ENCODE results near the gene HSD17B12. TPM values are rescaled to one million over a fixed set of nuclear protein-coding genes. Genes with fewer than 3 reads are reported as not detected.

The HSD17B12 gene
- total and polyA plus RNA-seq, 2 of the 13 experiments (the other 11 are each of a cell fraction or from before 2014, with no cell fraction given): 50.3 to 117 TPM

DNA sequence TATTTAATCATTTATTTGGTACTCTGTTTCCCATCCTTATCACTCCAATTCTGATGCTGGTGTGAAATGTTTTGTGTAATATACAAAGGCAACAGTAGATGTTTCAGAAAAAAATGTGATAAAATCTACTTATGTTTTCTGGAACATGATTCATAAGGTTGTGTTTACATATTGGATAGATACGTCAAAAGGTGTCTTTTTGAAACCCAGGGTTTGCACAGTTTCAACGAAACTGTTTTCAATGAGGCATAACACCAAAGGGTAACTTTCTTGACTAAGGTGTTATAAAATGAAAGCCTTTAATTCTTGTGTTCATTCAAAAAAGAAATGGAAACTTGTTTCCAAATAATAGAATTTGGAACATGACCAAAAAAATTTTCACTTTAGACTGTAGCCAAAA is 33.8 kb upstream of the HSD17B12 start:
- intact Hi-C loops (cut with micrococcal nuclease; ENCODE audit: unreplicated experiment) (no loop called here), in situ Hi-C loops (cut with HindIII; ENCODE audit: extremely low pct_ligation_motif_present, low pct_unique_long_range_greater_than_20kb) (loop anchor here (10.0 kb wide), 1 partner anchor 62 kb away; no protein-coding TSS in a partner anchor)
- FAIRE-seq: no peak
- ChIA-PET CTCF (ENCODE audit: low intra/inter-chr PET ratio, low total read pairs) (no interaction called here), POLR2A (no interaction called here)
- Histone ChIP-seq H4K20me1 (ENCODE audit: insufficient read depth, low read length) (no peaks in the 10 kb centered on the region), H3K4me3 (replicated peaks in 1 of 3; ENCODE audit: insufficient read depth in 1 of 3, low read depth in 2 of 3, low read length in 3 of 3) (no peak overlapping the region), H3K27me3 (ENCODE audit: control insufficient read depth in 1 of 2, insufficient read depth in 2 of 2, low read length in 2 of 2) (no peaks in the 10 kb centered on the region; a peak in 1 of 5 replicates), H3K9me3 (ENCODE audit: low read length) (no peaks in the 10 kb centered on the region), H3K36me3 (replicated peaks in 1 of 2; ENCODE audit: control insufficient read depth in 1 of 2, insufficient read depth in 2 of 2, low read length in 2 of 2) (no peaks in the 10 kb centered on the region), H3K79me2 (ENCODE audit: insufficient read depth, low read length) (peaks cover 25% of the 10 kb centered on the region), H2AFZ (ENCODE audit: low read length) (no peak overlapping the region), H3K4me1 (ENCODE audit: insufficient read depth, low read length) (peaks cover 26% of the 10 kb centered on the region), H3K4me2 (ENCODE audit: low read depth, low read length) (no peak overlapping the region), H3K9ac (ENCODE audit: insufficient read depth, low read depth, low read length) (no peak overlapping the region), H3K27ac (ENCODE audit: extremely low read length, insufficient read depth, low read length) (no peak overlapping the region)
- WGBS (ENCODE audit: low lambda C conversion rate): 95% methylated on average over 2 of the region's 2 CpGs
- ATAC-seq: no peak
- TF ChIP-seq, protein P1, sequence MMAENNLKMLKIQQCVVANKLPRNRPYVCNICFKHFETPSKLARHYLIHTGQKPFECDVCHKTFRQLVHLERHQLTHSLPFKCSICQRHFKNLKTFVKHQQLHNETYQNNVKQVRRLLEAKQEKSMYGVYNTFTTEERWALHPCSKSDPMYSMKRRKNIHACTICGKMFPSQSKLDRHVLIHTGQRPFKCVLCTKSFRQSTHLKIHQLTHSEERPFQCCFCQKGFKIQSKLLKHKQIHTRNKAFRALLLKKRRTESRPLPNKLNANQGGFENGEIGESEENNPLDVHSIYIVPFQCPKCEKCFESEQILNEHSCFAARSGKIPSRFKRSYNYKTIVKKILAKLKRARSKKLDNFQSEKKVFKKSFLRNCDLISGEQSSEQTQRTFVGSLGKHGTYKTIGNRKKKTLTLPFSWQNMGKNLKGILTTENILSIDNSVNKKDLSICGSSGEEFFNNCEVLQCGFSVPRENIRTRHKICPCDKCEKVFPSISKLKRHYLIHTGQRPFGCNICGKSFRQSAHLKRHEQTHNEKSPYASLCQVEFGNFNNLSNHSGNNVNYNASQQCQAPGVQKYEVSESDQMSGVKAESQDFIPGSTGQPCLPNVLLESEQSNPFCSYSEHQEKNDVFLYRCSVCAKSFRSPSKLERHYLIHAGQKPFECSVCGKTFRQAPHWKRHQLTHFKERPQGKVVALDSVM (CRISPR knock-in tag; IDR thresholded peaks at IDR 0.05): no peak
- TF ChIP-seq HNRNPUL1 (IDR thresholded peaks at IDR 0.05; ENCODE audit: low read depth, low read length) (no peak), NR1H2 (CRISPR knock-in tag; IDR thresholded peaks at IDR 0.05; ENCODE audit: borderline replicate concordance, low read depth) (no peak), SP1 (IDR thresholded peaks at IDR 0.05) (no peak), SP1 (CRISPR knock-in tag; IDR thresholded peaks at IDR 0.05) (no peak), FLYWCH1 (CRISPR knock-in tag; IDR thresholded peaks at IDR 0.05) (no peak), FOXO1 (CRISPR knock-in tag; IDR thresholded peaks at IDR 0.05) (no peak), ZNF879 (CRISPR knock-in tag; IDR thresholded peaks at IDR 0.05) (no peak), ZNF432 (CRISPR knock-in tag; IDR thresholded peaks at IDR 0.05; ENCODE audit: borderline replicate concordance) (no peak), CBX1 (IDR thresholded peaks at IDR 0.05; ENCODE audit: low read depth) (no peak), ZNF792 (CRISPR knock-in tag; IDR thresholded peaks at IDR 0.05) (no peak), ZNF878 (CRISPR knock-in tag; IDR thresholded peaks at IDR 0.05) (no peak), ARNT (IDR thresholded peaks at IDR 0.05) (no peak), NFKB2 (CRISPR knock-in tag; IDR thresholded peaks at IDR 0.05; ENCODE audit: borderline replicate concordance) (no peak)
- TF ChIP-seq, protein P2, sequence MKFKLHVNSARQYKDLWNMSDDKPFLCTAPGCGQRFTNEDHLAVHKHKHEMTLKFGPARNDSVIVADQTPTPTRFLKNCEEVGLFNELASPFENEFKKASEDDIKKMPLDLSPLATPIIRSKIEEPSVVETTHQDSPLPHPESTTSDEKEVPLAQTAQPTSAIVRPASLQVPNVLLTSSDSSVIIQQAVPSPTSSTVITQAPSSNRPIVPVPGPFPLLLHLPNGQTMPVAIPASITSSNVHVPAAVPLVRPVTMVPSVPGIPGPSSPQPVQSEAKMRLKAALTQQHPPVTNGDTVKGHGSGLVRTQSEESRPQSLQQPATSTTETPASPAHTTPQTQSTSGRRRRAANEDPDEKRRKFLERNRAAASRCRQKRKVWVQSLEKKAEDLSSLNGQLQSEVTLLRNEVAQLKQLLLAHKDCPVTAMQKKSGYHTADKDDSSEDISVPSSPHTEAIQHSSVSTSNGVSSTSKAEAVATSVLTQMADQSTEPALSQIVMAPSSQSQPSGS (CRISPR knock-in tag; IDR thresholded peaks at IDR 0.05): no peak
- TF ChIP-seq, protein P3, sequence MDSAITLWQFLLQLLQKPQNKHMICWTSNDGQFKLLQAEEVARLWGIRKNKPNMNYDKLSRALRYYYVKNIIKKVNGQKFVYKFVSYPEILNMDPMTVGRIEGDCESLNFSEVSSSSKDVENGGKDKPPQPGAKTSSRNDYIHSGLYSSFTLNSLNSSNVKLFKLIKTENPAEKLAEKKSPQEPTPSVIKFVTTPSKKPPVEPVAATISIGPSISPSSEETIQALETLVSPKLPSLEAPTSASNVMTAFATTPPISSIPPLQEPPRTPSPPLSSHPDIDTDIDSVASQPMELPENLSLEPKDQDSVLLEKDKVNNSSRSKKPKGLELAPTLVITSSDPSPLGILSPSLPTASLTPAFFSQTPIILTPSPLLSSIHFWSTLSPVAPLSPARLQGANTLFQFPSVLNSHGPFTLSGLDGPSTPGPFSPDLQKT (CRISPR knock-in tag; IDR thresholded peaks at IDR 0.05; ENCODE audit: borderline replicate concordance): no peak
- TF ChIP-seq, protein P4, sequence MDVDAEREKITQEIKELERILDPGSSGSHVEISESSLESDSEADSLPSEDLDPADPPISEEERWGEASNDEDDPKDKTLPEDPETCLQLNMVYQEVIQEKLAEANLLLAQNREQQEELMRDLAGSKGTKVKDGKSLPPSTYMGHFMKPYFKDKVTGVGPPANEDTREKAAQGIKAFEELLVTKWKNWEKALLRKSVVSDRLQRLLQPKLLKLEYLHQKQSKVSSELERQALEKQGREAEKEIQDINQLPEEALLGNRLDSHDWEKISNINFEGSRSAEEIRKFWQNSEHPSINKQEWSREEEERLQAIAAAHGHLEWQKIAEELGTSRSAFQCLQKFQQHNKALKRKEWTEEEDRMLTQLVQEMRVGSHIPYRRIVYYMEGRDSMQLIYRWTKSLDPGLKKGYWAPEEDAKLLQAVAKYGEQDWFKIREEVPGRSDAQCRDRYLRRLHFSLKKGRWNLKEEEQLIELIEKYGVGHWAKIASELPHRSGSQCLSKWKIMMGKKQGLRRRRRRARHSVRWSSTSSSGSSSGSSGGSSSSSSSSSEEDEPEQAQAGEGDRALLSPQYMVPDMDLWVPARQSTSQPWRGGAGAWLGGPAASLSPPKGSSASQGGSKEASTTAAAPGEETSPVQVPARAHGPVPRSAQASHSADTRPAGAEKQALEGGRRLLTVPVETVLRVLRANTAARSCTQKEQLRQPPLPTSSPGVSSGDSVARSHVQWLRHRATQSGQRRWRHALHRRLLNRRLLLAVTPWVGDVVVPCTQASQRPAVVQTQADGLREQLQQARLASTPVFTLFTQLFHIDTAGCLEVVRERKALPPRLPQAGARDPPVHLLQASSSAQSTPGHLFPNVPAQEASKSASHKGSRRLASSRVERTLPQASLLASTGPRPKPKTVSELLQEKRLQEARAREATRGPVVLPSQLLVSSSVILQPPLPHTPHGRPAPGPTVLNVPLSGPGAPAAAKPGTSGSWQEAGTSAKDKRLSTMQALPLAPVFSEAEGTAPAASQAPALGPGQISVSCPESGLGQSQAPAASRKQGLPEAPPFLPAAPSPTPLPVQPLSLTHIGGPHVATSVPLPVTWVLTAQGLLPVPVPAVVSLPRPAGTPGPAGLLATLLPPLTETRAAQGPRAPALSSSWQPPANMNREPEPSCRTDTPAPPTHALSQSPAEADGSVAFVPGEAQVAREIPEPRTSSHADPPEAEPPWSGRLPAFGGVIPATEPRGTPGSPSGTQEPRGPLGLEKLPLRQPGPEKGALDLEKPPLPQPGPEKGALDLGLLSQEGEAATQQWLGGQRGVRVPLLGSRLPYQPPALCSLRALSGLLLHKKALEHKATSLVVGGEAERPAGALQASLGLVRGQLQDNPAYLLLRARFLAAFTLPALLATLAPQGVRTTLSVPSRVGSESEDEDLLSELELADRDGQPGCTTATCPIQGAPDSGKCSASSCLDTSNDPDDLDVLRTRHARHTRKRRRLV (CRISPR knock-in tag; IDR thresholded peaks at IDR 0.05): no peak
- DNase-seq (ENCODE audit: low spot score): no peak
- no TSS peak for BruUV-seq (replicated peaks)
